Adipocyte (in vitro differentiated cells): ENCODE data around the gene DDX39A.

Experiments used
- DNase-seq: peaks from one replicate; pipeline ENCODE4 v3.0.0-alpha.2; 2015; ENCODE audit warnings: low read depth
- H3K27me3 ChIP-seq: replicated peaks from 2 replicates; pipeline ENCODE4 v1.7.0; 2013; ENCODE audit warnings: mild to moderate bottlenecking, low read length, moderate library complexity; ENCODE audit not compliant: control insufficient read depth, insufficient read depth
- H3K36me3 ChIP-seq: 2 replicates; pipeline ENCODE4 v1.7.0; 2013; ENCODE audit warnings: low read length, mild to moderate bottlenecking, moderate library complexity; ENCODE audit not compliant: control insufficient read depth, insufficient read depth, severe bottlenecking
- H3K4me1 ChIP-seq: 2 replicates; pipeline ENCODE4 v1.7.0; 2013; ENCODE audit warnings: mild to moderate bottlenecking, low read length, moderate library complexity; ENCODE audit not compliant: control insufficient read depth, insufficient read depth
- H3K4me3 ChIP-seq: 2 replicates; pipeline ENCODE4 v1.7.0; 2013; ENCODE audit warnings: mild to moderate bottlenecking, low read length, moderate library complexity
- H3K9ac ChIP-seq: 2 replicates; pipeline ENCODE4 v1.7.0; 2013; ENCODE audit warnings: mild to moderate bottlenecking, low read length, moderate library complexity
- H3K9me3 ChIP-seq: 2 replicates; pipeline ENCODE4 v1.7.0; 2013; ENCODE audit warnings: mild to moderate bottlenecking, low read length, moderate library complexity; ENCODE audit not compliant: control insufficient read depth

DDX39A gene

DNA sequence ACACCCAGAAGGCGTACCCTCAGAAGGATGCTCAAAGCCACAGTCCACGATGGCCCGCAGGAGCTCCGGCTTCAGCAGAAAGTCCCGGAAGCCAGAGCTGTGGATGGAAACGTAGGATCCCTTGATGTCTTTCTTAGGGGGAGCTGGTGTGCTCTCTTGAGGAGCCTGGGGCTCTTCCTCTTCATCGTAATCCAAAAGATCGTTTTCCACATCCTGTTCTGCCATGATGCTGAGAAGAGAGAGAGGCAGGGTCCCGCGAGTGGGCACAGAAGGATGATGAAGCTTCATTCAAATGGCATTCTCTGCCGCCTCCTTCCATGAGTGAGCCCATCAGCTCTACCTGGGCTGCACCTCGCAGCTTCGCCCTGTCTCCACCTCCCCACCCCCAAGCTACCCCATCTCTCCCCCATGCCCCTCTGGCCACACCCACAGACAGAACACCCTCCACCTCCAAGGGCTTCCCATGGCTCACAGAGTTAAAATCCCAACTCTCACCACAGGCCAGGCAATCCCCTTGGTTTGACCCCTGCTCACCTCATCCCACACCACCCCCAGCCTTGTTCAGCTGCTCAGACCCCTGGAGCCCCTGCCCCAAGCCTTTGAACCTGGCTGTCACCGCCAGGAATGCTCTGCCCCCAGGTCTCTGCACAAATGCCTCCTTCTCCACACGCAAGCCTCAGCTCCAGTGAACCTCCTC is 6.0 kb downstream of the DDX39A start:
- Histone ChIP-seq H3K4me3 (no peak overlapping the region), H3K4me1 (peaks cover 35% of the 10 kb centered on the region), H3K27me3 (no peaks in the 10 kb centered on the region), H3K9ac (peak overlapping the region; percentile 38), H3K9me3 (no peaks in the 10 kb centered on the region), H3K36me3 (peaks cover 54% of the 10 kb centered on the region)
- DNase-seq = no peak

GRCh38 chr19:14412324-14412995 is 6.7 kb downstream of the DDX39A start:
- Histone ChIP-seq H3K4me3 (no peak overlapping the region), H3K36me3 (peaks cover 61% of the 10 kb centered on the region), H3K27me3 (no peaks in the 10 kb centered on the region), H3K4me1 (peaks cover 32% of the 10 kb centered on the region), H3K9ac (no peak overlapping the region), H3K9me3 (no peaks in the 10 kb centered on the region)
- no peak for DNase-seq

GRCh38 chr19:14411938-14412245 is 7.2 kb downstream of the DDX39A start:
- no peak overlapping the region for H3K9ac ChIP-seq
- peaks cover 64% of the 10 kb centered on the region for H3K36me3 ChIP-seq
- H3K9me3 ChIP-seq = no peaks in the 10 kb centered on the region
- no peak for DNase-seq
- no peaks in the 10 kb centered on the region for H3K27me3 ChIP-seq
- peaks cover 27% of the 10 kb centered on the region for H3K4me1 ChIP-seq
- no peak overlapping the region for H3K4me3 ChIP-seq

DNA sequence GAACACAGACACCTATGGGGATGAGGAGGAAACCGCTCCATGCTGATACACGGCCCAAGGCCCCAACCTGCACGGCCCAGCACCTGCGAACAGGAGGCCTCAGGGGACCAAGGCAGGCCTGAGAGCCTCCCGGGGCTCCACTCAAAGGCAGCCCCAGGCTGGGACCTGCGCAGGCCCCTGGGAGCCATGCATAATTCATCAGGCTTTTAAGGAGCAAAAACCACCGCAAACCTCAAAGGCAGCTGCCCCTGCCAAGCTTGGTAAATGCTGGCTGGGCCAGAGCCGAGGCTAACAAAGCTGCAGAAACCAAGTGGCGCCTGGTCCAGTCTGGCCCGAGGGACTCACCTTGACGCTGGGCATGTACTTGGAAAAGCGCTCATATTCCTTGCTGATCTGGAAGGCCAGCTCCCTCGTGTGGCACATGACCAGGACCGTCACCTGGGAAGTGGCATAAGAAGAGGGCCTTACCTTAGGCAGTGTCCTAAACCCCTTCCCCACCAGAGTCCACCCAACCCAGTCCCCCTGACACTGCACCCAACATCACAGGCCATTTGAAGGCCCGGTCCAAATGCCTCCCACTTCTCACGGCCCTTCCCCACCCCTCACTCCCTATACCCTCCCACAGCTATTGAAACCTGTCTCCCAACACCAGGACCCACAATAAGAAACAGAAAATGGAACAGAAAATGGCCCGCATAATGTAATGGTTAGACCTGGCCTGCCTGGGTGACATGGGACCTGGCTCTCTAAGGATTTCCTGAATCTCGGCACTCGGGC is 7.8 kb downstream of the DDX39A start:
- no peak overlapping the region for H3K9ac ChIP-seq
- no peaks in the 10 kb centered on the region for H3K9me3 ChIP-seq
- H3K27me3 ChIP-seq = no peaks in the 10 kb centered on the region
- DNase-seq = no peak
- peaks cover 70% of the 10 kb centered on the region for H3K36me3 ChIP-seq
- no peak overlapping the region for H3K4me3 ChIP-seq
- H3K4me1 ChIP-seq = peaks cover 25% of the 10 kb centered on the region

DNA sequence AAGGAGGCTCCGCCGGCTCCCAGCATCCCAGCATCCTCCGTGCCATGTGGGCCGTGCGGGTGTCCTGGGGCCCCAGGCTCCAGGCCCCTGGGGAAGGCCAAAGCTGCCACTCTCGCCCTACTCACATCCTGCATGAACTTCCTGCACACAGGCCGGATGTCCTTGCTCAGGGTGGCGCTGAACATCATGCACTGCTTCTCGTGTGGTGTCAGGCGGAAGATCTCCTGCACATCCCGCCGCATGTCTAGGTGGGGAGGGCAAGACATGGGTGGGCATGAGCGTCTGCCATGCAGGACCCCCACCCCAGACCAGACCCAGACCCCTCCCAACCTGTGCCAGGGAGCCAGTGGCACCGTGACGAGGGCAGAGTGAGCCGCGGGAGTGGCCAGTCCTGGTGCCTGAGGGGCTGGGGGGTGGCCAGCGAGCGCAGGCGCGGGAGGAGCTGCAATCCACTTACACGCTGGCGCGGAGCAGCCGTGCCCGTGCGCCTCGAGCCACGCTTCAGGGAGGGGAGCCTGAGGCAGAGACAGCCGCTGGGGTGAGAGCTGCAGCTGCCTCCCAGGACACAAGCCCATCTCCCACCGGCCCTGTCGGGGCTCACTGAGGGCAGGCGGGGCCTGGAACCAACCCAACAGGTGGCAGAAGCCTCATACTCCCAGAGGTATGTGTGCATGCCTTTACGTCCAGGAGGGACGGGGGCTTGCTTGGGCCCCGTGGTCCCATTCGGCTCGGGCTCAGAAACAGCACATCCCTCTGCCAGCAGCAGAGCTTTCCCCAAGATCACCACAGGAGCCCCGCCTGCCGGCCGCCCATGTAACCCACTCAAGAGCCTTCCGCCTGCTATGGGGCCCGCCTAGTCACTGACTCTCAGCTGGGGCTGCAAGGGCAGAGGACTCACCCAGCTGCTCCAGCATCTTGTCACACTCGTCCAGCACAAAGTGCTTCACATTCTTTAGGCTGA is 8.8 kb downstream of the DDX39A start:
- Histone ChIP-seq H3K27me3 (no peaks in the 10 kb centered on the region), H3K9ac (no peak overlapping the region), H3K4me1 (peaks cover 19% of the 10 kb centered on the region), H3K36me3 (peaks cover 70% of the 10 kb centered on the region), H3K9me3 (no peaks in the 10 kb centered on the region), H3K4me3 (no peak overlapping the region)
- DNase-seq = no peak

GRCh38 chr19:14409146-14410023 is 9.8 kb downstream of the DDX39A start:
- Histone ChIP-seq H3K27me3 (no peaks in the 10 kb centered on the region), H3K4me3 (no peak overlapping the region), H3K4me1 (peaks cover 19% of the 10 kb centered on the region), H3K9ac (no peak overlapping the region), H3K36me3 (peaks cover 74% of the 10 kb centered on the region), H3K9me3 (no peaks in the 10 kb centered on the region)
- no peak for DNase-seq

DNA sequence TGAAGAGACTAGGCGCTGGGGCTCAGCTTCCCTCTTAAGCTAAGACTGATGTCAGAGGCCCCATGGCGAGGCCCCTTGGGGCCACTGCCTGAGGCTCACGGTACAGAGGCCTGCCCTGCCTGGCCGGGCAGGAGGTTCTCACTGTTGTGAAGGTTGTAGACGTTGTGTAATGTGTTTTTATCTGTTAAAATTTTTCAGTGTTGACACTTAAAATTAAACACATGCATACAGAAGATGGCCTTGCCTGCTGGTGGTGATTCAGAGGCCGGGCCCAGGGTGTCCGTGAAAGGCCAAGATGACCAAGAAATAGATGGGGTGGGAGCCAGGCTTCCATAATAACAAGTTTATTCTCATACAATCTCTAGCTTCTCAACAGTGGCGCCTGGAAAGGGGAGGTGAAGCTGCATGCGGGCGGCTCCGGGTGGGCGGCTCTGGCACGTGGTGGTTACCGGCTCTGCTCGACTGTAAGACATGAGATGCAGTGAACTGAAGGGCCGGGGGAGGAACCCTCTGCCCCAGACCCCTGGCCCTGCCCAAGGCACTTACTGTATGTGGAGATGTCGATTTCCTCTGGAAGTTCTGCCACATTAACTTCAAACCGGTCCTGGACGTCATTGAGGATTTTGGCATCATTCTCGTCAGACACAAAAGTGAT is 10.5 kb downstream of the DDX39A start:
- peak overlapping the region; percentile 45 for H3K9ac ChIP-seq
- peaks cover 71% of the 10 kb centered on the region for H3K36me3 ChIP-seq
- DNase-seq = no peak

GRCh38 chr19:14407605-14408484 is 11.3 kb downstream of the DDX39A start:
- peaks cover 68% of the 10 kb centered on the region for H3K36me3 ChIP-seq

More for the DNA sequence above, 10.5 kb downstream of the DDX39A start:
- Histone ChIP-seq H3K27me3 (no peaks in the 10 kb centered on the region), H3K4me1 (peaks cover 15% of the 10 kb centered on the region), H3K9me3 (no peaks in the 10 kb centered on the region), H3K4me3 (no peak overlapping the region)

GRCh38 chr19:14406645-14407401 is 12.3 kb downstream of the DDX39A start:
- Histone ChIP-seq H3K36me3 (peaks cover 58% of the 10 kb centered on the region), H3K27me3 (no peaks in the 10 kb centered on the region), H3K9me3 (no peaks in the 10 kb centered on the region), H3K9ac (peak overlapping the region; percentile 42), H3K4me1 (peaks cover 16% of the 10 kb centered on the region), H3K4me3 (no peak overlapping the region)
- no peak for DNase-seq

More at GRCh38 chr19:14407605-14408484, 11.3 kb downstream of the DDX39A start:
- H3K27me3 ChIP-seq = no peaks in the 10 kb centered on the region
- H3K9ac ChIP-seq = peak overlapping the region; percentile 45
- no peak for DNase-seq
- peaks cover 12% of the 10 kb centered on the region for H3K4me1 ChIP-seq
- H3K9me3 ChIP-seq = no peaks in the 10 kb centered on the region
- no peak overlapping the region for H3K4me3 ChIP-seq
